ENCODE measurements around the gene STK32C. TPM values are rescaled to one million over a fixed set of nuclear protein-coding genes. Genes with fewer than 3 reads are reported as not detected.

The STK32C gene
- total RNA-seq, 1 donor, result 6.7 TPM

DNA sequence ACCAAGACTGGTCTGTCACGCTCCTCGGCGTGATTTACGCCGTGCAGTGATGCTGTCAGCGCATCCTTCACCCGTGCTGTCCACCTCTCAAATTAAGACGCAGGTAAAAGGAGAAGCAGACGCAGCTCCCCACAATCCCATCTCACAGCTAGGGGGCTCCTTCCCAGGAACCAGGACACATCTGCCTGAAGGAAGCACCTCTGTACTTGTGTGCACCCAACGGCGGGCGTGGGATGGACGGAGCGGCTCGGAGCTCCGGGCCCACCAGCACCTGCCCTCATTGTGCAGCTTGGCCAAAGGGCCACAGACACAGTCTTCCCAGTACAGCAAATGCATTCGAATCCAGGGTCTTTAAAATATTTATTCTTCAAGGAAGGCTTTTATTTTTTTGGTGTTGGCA, 55.3 kb downstream of the STK32C start:
- TF ChIP-seq CTCF (IDR thresholded peaks at IDR 0.05; ENCODE audit: insufficient read depth, low read length), result no peak
- no peak overlapping the region for H3K4me3 ChIP-seq (ENCODE audit: low read depth, low read length)
- DNase-seq (ENCODE audit: low read depth), result no peak

DNA sequence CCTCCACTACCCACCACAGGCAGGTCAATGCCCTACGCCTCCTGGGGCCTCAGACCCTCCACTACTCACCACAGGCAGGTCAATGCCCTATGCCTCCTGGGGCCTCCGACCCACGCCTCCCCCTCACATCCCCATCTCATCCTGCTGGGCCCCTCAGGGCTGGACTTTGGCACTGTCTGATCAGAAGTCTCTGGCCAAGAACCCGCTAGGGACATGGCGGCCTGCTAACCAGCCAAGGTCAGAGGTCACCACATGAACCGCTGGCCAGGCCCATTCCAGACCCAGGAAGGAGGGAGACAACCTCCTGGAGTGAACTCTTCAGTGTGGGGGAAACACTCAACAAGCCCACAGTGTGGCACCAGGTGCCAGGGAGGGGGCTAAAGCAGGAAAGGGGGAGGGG, 55.8 kb downstream of the STK32C start:
- no peak overlapping the region for H3K4me3 ChIP-seq (ENCODE audit: low read depth, low read length)
- TF ChIP-seq CTCF (IDR thresholded peaks at IDR 0.05; ENCODE audit: insufficient read depth, low read length), result no peak
- DNase-seq (ENCODE audit: low read depth), result no peak

GRCh38 chr10:132250481-132251475, 57.0 kb downstream of the STK32C start:
- no peak overlapping the region for H3K4me3 ChIP-seq (ENCODE audit: low read depth, low read length)
- TF ChIP-seq CTCF (IDR thresholded peaks at IDR 0.05; ENCODE audit: insufficient read depth, low read length), result no peak
- no peak for DNase-seq (ENCODE audit: low read depth)

DNA sequence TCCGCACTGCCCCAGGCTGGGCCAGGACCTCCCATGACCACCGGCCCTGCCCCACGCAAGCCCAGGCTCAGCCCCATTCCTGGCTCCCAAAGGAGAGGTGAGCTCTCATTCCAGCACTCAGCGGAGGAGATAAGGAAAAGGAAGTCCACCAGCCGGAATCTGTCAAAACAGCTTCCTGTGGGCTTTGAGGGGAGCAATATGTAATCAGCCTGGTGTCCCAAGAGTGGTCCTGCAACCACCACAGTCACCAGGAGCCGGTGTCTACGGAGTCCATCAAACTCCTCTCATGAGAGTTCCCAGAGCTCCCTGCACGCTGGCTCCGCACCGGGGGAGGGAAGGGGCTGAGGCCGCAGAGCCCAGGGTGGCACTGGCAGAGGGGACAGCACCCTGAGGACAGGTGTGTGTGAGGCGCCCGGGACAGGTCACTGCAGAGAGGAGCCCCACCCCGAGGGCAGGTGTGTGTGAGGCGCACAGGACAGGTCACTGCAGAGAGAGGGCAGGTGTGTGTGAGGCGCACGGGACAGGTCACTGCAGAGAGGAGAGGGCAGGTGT, 57.9 kb downstream of the STK32C start:
- DNase-seq (ENCODE audit: low read depth), result no peak
- TF ChIP-seq CTCF (IDR thresholded peaks at IDR 0.05; ENCODE audit: insufficient read depth, low read length), result no peak
- no peak overlapping the region for H3K4me3 ChIP-seq (ENCODE audit: low read depth, low read length)

DNA sequence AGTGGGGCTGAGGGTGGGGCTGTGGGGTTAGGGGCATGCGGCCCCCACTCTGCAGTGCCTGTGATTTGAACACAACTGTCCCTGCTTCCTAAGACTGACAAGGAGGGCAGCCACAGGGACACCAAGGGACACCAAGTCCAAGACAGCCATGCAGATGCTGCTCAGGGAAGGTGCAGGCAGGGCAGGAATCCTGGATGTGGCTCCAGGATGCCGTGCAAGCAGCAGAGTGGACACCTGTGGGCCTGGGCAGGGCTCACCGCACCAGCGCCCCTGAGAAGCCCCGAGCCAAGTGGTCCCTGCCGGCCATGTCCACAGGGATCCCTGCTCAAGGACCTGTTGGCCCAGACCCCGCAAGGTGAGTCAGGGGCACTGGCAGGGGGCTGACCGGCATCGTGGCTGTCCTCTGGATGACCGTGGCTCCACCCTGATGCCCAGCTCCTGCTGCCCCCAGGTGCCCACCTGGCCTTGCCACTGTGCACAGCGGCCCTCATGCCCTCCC, 58.5 kb downstream of the STK32C start:
- no peak for DNase-seq (ENCODE audit: low read depth)
- no peak overlapping the region for H3K4me3 ChIP-seq (ENCODE audit: low read depth, low read length)
- no peak for TF ChIP-seq CTCF (IDR thresholded peaks at IDR 0.05; ENCODE audit: insufficient read depth, low read length)

- peak overlapping the region; percentile 48 for H3K4me3 ChIP-seq (ENCODE audit: low read depth, low read length)
- DNase-seq (ENCODE audit: low read depth), result peak; percentile 4
- no peak for TF ChIP-seq CTCF (IDR thresholded peaks at IDR 0.05; ENCODE audit: insufficient read depth, low read length)
Measured at GRCh38 chr10:132248455-132249225, 59.1 kb downstream of the STK32C start.
